Upper lobe of left lung (tissue), 6 donors: ENCODE data around the gene KDM1A. TPM values are rescaled to one million over a fixed set of nuclear protein-coding genes. Genes with fewer than 3 reads are reported as not detected.

Source experiments
- ATAC-seq, 2 donors: fragments of 200-7000 bp; cut with Tn5 transposase; one replicate each; pipeline ENCODE4 v1.9.1; 2022; ENCODE audit warnings: mild to moderate bottlenecking in 2 of 2, moderate library complexity in 2 of 2; ENCODE audit not compliant: low FRiP score in 2 of 2
- DNase-seq, 2 donors: peaks; one replicate each; pipeline ENCODE4 v3.0.0-alpha.2; 2019 to 2020
- H3K27ac ChIP-seq, 4 donors: fragments of 200-600 bp; sonication (generic); one replicate each; pipeline ENCODE4 v1.5.1; 2016 to 2019
- H3K27me3 ChIP-seq, 4 donors: fragments of 200-600 bp; sonication (generic); one replicate each; pipeline ENCODE4 v1.5.1; 2017 to 2019
- H3K36me3 ChIP-seq, 4 donors: fragments of 200-600 bp; sonication (generic); one replicate each; pipeline ENCODE4 v1.5.1; 2016 to 2019
- H3K4me1 ChIP-seq, 4 donors: fragments of 200-600 bp; sonication (generic); one replicate each; pipeline ENCODE4 v1.5.1; 2018 to 2019
- H3K4me3 ChIP-seq, 4 donors: fragments of 200-600 bp; sonication (generic); one replicate each; pipeline ENCODE4 v1.5.1; 2017 to 2019; ENCODE audit warnings: mild to moderate bottlenecking in 2 of 4, moderate library complexity in 1 of 4
- H3K9me3 ChIP-seq, 4 donors: fragments of 200-600 bp; sonication (generic); one replicate each; pipeline ENCODE4 v1.5.1; 2018 to 2019
- CTCF ChIP-seq, 6 experiments: fragments of 450-650 bp in 4 of 6; fragments of 200-600 bp in 2 of 6; sonication (generic) in 2 of 6; IDR thresholded peaks; one replicate each; pipeline ENCODE4 v1.5.1; 2016 to 2019; ENCODE audit warnings: antibody characterized with exemption in 6 of 6
- EP300 ChIP-seq, 4 donors: sonication (generic); formaldehyde crosslinking; IDR thresholded peaks; one replicate each; pipeline ENCODE4 v1.5.1; 2017; ENCODE audit warnings: antibody characterized with exemption in 4 of 4, control low read depth in 2 of 4
- POLR2A ChIP-seq, 4 donors: fragments of 450-650 bp; IDR thresholded peaks; one replicate each; pipeline ENCODE4 v1.5.1; 2016 to 2017; ENCODE audit warnings: antibody characterized with exemption in 4 of 4, mild to moderate bottlenecking in 2 of 4
- POLR2AphosphoS5 ChIP-seq, 2 donors: sonication (generic); formaldehyde crosslinking; IDR thresholded peaks; one replicate each; pipeline ENCODE4 v1.5.1; 2017; ENCODE audit warnings: antibody characterized with exemption in 2 of 2
- WGBS, 2 donors: methylation state at CpG; one replicate each; pipeline ENCODE4 v1.1.5; 2017 to 2018; 5-methylcytosine and 5-hydroxymethylcytosine counted together
- total RNA-seq, 6 donors: library from RNA; depleted of rRNA in 4 of 6; stranded (reverse); fragments of >200 nt in 4 of 6; gene quantifications; one replicate each; pipeline versions ENCODE4 v1.1.0 to v1.2.1, GENCODE V29; 2016 to 2021
- donor health status: DM: no; HTN: no; CAD: no; lungs with moderate emphysema.
- donor health status: DM: no; HTN: yes; CAD: no; lungs with severe emphysema.

The KDM1A gene
- total RNA-seq, 6 donors from 2014 or later: 29.0 to 56.7 (median 42.6) TPM

- no peak for TF ChIP-seq CTCF (IDR thresholded peaks at IDR 0.05)
- TF ChIP-seq EP300 (IDR thresholded peaks at IDR 0.05): peak in 1 of 4 donors; percentile 14
- TF ChIP-seq POLR2A (IDR thresholded peaks at IDR 0.05): no peak
- peak in 1 of 2 donors; percentile 25 for TF ChIP-seq POLR2AphosphoS5 (IDR thresholded peaks at IDR 0.05)
- ATAC-seq: no peak
- peaks cover 0 to 21% (median 0%) of the 10 kb centered on the region in 4 donors for H3K36me3 ChIP-seq
- peak overlapping the region; percentile 22 to 82 (median 68) for H3K27ac ChIP-seq
- DNase-seq: no peak
- H3K4me3 ChIP-seq: no peak overlapping the region
- peaks cover 45 to 55% (median 49%) of the 10 kb centered on the region in 4 donors for H3K4me1 ChIP-seq
- H3K9me3 ChIP-seq: no peaks in the 10 kb centered on the region
- WGBS, 2 donors: 11 to 17% methylated on average over 1 of the region's 1 CpG
- no peaks in the 10 kb centered on the region for H3K27me3 ChIP-seq
Measured at GRCh38 chr1:23102289-23102688, 83.0 kb downstream of the KDM1A start.

- no peaks in the 10 kb centered on the region for H3K27me3 ChIP-seq
- ATAC-seq (no peak), DNase-seq (no peak)
- H3K27ac ChIP-seq: peak overlapping the region; percentile 41 to 82 (median 68)
- H3K4me1 ChIP-seq: peaks cover 44 to 53% (median 49%) of the 10 kb centered on the region in 4 donors
- no peak for TF ChIP-seq EP300 (IDR thresholded peaks at IDR 0.05)
- TF ChIP-seq CTCF (IDR thresholded peaks at IDR 0.05): no peak
- TF ChIP-seq POLR2AphosphoS5 (IDR thresholded peaks at IDR 0.05): peak in 1 of 2 donors; percentile 50
- H3K36me3 ChIP-seq: peaks cover 0 to 26% (median 2%) of the 10 kb centered on the region in 4 donors
- 58 to 59% methylated on average over 10 of the region's 10 CpGs for WGBS, 2 donors
- H3K9me3 ChIP-seq: no peaks in the 10 kb centered on the region
- no peak overlapping the region for H3K4me3 ChIP-seq
Measured at GRCh38 chr1:23103001-23103889, 84.0 kb downstream of the KDM1A start.

- Histone ChIP-seq H3K9me3 (no peaks in the 10 kb centered on the region), H3K4me1 (peaks cover 11 to 22% (median 14%) of the 10 kb centered on the region in 4 donors), H3K27me3 (no peaks in the 10 kb centered on the region), H3K36me3 (peaks cover 0 to 33% (median 5%) of the 10 kb centered on the region in 4 donors), H3K4me3 (no peak overlapping the region), H3K27ac (no peak overlapping the region)
- TF ChIP-seq POLR2AphosphoS5 (IDR thresholded peaks at IDR 0.05) (no peak), POLR2A (IDR thresholded peaks at IDR 0.05) (no peak), CTCF (IDR thresholded peaks at IDR 0.05) (no peak), EP300 (IDR thresholded peaks at IDR 0.05) (no peak)
- 92 to 97% methylated on average over 4 of the region's 4 CpGs for WGBS, 2 donors
- no peak for DNase-seq
- no peak for ATAC-seq
Measured at GRCh38 chr1:23108918-23109533, 89.8 kb downstream of the KDM1A start.

- Histone ChIP-seq H3K4me3 (no peak overlapping the region), H3K4me1 (peaks cover 20 to 36% (median 24%) of the 10 kb centered on the region in 4 donors), H3K27ac (no peak overlapping the region), H3K9me3 (no peaks in the 10 kb centered on the region), H3K36me3 (peaks cover 0 to 31% (median 5%) of the 10 kb centered on the region in 4 donors), H3K27me3 (no peaks in the 10 kb centered on the region)
- WGBS, 2 donors: 94 to 97% methylated on average over 5 of the region's 5 CpGs
- no peak for TF ChIP-seq POLR2AphosphoS5 (IDR thresholded peaks at IDR 0.05)
- TF ChIP-seq EP300 (IDR thresholded peaks at IDR 0.05): no peak
- no peak for TF ChIP-seq POLR2A (IDR thresholded peaks at IDR 0.05)
- no peak for TF ChIP-seq CTCF (IDR thresholded peaks at IDR 0.05)
- ATAC-seq: no peak
- DNase-seq: no peak
Measured at GRCh38 chr1:23110391-23110790, 91.1 kb downstream of the KDM1A start.
